Activated CD8-positive, alpha-beta memory T cell treated with anti-CD3 and anti-CD28 coated beads for 36 hours (primary cell): ENCODE results near the gene MRPL20. TPM values are rescaled to one million over a fixed set of nuclear protein-coding genes. Genes with fewer than 3 reads are reported as not detected.

Source experiments
- total RNA-seq, 2 experiments: library from RNA; stranded (reverse); gene quantifications; one replicate each; pipeline ENCODE4 v1.2.3, GENCODE V29; 2021

Gene MRPL20
- total RNA-seq, 2 experiments from 2014 or later = 191 to 196 TPM

Other genes starting within 250 kb of the MRPL20 start
- not detected for gene TTLL10, start 233.4 kb downstream of the MRPL20 start, total RNA-seq
- gene TNFRSF18, start 200.7 kb downstream of the MRPL20 start, total RNA-seq = 10 to 100 TPM; 79.2 to 80.8 TPM
- 100 to 1,000 TPM; 152 to 154 TPM for gene TNFRSF4, start 193.1 kb downstream of the MRPL20 start, total RNA-seq
- gene SDF4, start 175.3 kb downstream of the MRPL20 start, total RNA-seq = 100 to 1,000 TPM; 142 to 147 TPM
- gene B3GALT6, start 175.1 kb downstream of the MRPL20 start, total RNA-seq = 10 to 100 TPM; 22.4 to 23.0 TPM
- 1 to 10 TPM in 1 of 2 experiments, under 1 TPM in 1; 0.96 to 1.2 TPM for gene C1QTNF12, start 160.6 kb downstream of the MRPL20 start, total RNA-seq
- gene UBE2J2, start 133.4 kb downstream of the MRPL20 start, total RNA-seq = 10 to 100 TPM; 76.5 to 80.1 TPM
- 1 to 10 TPM; 3.1 to 4.7 TPM for gene SCNN1D, start 126.9 kb downstream of the MRPL20 start, total RNA-seq
- 10 to 100 TPM; 33.6 to 38.3 TPM for gene ACAP3, start 99.4 kb downstream of the MRPL20 start, total RNA-seq
- gene PUSL1, start 98.7 kb downstream of the MRPL20 start, total RNA-seq = 10 to 100 TPM; 31.7 to 34.2 TPM
- 100 to 1,000 TPM; 124 to 125 TPM for gene INTS11, start 82.6 kb downstream of the MRPL20 start, total RNA-seq
- 10 to 100 TPM; 15.6 to 16.0 TPM for gene CPTP, start 82.5 kb downstream of the MRPL20 start, total RNA-seq
- gene TAS1R3, start 76.0 kb downstream of the MRPL20 start, total RNA-seq = under 1 TPM; 0.17 to 0.27 TPM
- gene DVL1, start 57.9 kb downstream of the MRPL20 start, total RNA-seq = 10 to 100 TPM; 43.8 to 45.2 TPM
- under 1 TPM; 0.29 to 0.55 TPM for gene MXRA8, start 48.7 kb downstream of the MRPL20 start, total RNA-seq
- 100 to 1,000 TPM; 164 to 167 TPM for gene AURKAIP1, start 32.1 kb downstream of the MRPL20 start, total RNA-seq
- gene CCNL2, start 8.0 kb downstream of the MRPL20 start, total RNA-seq = 100 to 1,000 TPM; 110 to 112 TPM
- not detected for gene ANKRD65, start 14.0 kb upstream of the MRPL20 start, total RNA-seq
- gene VWA1, start 28.4 kb upstream of the MRPL20 start, total RNA-seq = 1 to 10 TPM in 1 of 2 experiments, under 1 TPM in 1; 0.89 to 1.2 TPM
- 1 to 10 TPM; 1.0 to 1.3 TPM for gene ATAD3C, start 42.4 kb upstream of the MRPL20 start, total RNA-seq
- gene ATAD3B, start 64.5 kb upstream of the MRPL20 start, total RNA-seq = 10 to 100 TPM; 82.9 to 93.1 TPM
- 10 to 100 TPM; 92.8 to 97.5 TPM for gene ATAD3A, start 104.9 kb upstream of the MRPL20 start, total RNA-seq
- under 1 TPM in 1 of 2 experiments, not detected in 1; 0.48 TPM for gene TMEM240, start 133.3 kb upstream of the MRPL20 start, total RNA-seq
- 100 to 1,000 TPM; 121 to 126 TPM for gene SSU72, start 167.6 kb upstream of the MRPL20 start, total RNA-seq
- gene FNDC10, start 192.8 kb upstream of the MRPL20 start, total RNA-seq = 1 to 10 TPM; 3.0 to 3.2 TPM
- gene MIB2, start 208.2 kb upstream of the MRPL20 start, total RNA-seq = 10 to 100 TPM; 40.5 to 41.3 TPM
- gene MMP23B, start 224.9 kb upstream of the MRPL20 start, total RNA-seq = 1 to 10 TPM; 2.1 to 2.7 TPM